Subcutaneous abdominal adipose tissue (tissue), 5 donors: ENCODE results near the gene CD300LF.

ENCODE experiments used
- H3K27ac ChIP-seq: one replicate; pipeline ENCODE4 v1.7.0; 2013; ENCODE audit warnings: low read depth, mild to moderate bottlenecking, inconsistent platforms, low read length, moderate library complexity
- H3K27me3 ChIP-seq, 5 donors: one replicate each; pipeline ENCODE4 v1.7.0; 2013; ENCODE audit warnings: low read length in 5 of 5, inconsistent platforms in 1 of 5; ENCODE audit not compliant: control insufficient read depth in 5 of 5, insufficient read depth in 4 of 5
- H3K36me3 ChIP-seq, 5 donors: one replicate each; pipeline ENCODE4 v1.7.0; 2013; ENCODE audit warnings: low read length in 5 of 5; ENCODE audit not compliant: control insufficient read depth in 5 of 5, insufficient read depth in 5 of 5
- H3K4me1 ChIP-seq, 5 donors: one replicate each; pipeline ENCODE4 v1.7.0; 2013; ENCODE audit warnings: low read length in 5 of 5, mild to moderate bottlenecking in 3 of 5, moderate library complexity in 1 of 5; ENCODE audit not compliant: control insufficient read depth in 5 of 5, insufficient read depth in 5 of 5
- H3K4me3 ChIP-seq, 5 donors: one replicate each; pipeline ENCODE4 v1.7.0; 2013; ENCODE audit warnings: low read length in 5 of 5, low read depth in 1 of 5
- H3K9ac ChIP-seq, 5 donors: one replicate each; pipeline ENCODE4 v1.7.0; 2013; ENCODE audit warnings: low read length in 5 of 5, mild to moderate bottlenecking in 4 of 5, moderate library complexity in 3 of 5
- H3K9me3 ChIP-seq, 5 donors: one replicate each; pipeline ENCODE4 v1.7.0; 2013; ENCODE audit warnings: low read length in 5 of 5; ENCODE audit not compliant: control insufficient read depth in 5 of 5
- donor health status: healthy.
- donor health status: healthy.
- donor health status: healthy.
- donor health status: healthy.
- donor health status: healthy.

The CD300LF gene

GRCh38 chr17:74680941-74681340 is 31.8 kb downstream of the CD300LF start:
- H3K4me1 ChIP-seq, result peaks cover 0 to 20% (median 7%) of the 10 kb centered on the region in 5 donors
- H3K36me3 ChIP-seq, result no peaks in the 10 kb centered on the region
- peaks cover 0 to 7% (median 5%) of the 10 kb centered on the region in 5 donors for H3K27me3 ChIP-seq
- no peak overlapping the region for H3K9ac ChIP-seq
- H3K9me3 ChIP-seq, result no peaks in the 10 kb centered on the region
- H3K4me3 ChIP-seq, result no peak overlapping the region
- H3K27ac ChIP-seq, result no peak overlapping the region

GRCh38 chr17:74680213-74680612 is 32.5 kb downstream of the CD300LF start:
- Histone ChIP-seq H3K36me3 (no peaks in the 10 kb centered on the region), H3K4me3 (no peak overlapping the region), H3K9me3 (no peaks in the 10 kb centered on the region), H3K9ac (no peak overlapping the region), H3K27ac (no peak overlapping the region), H3K27me3 (peaks cover 0 to 9% (median 5%) of the 10 kb centered on the region in 5 donors), H3K4me1 (peaks cover 0 to 20% (median 7%) of the 10 kb centered on the region in 5 donors)

- Histone ChIP-seq H3K9me3 (no peaks in the 10 kb centered on the region), H3K27ac (no peak overlapping the region)
Observed at GRCh38 chr17:74679374-74679773, 33.3 kb downstream of the CD300LF start.

GRCh38 chr17:74678541-74678940 is 34.2 kb downstream of the CD300LF start:
- Histone ChIP-seq H3K9me3 (no peaks in the 10 kb centered on the region), H3K4me1 (peaks cover 0 to 20% (median 7%) of the 10 kb centered on the region in 5 donors)

More at GRCh38 chr17:74679374-74679773, 33.3 kb downstream of the CD300LF start:
- no peak overlapping the region for H3K9ac ChIP-seq
- H3K36me3 ChIP-seq, result no peaks in the 10 kb centered on the region
- H3K4me1 ChIP-seq, result peaks cover 0 to 20% (median 7%) of the 10 kb centered on the region in 5 donors
- H3K4me3 ChIP-seq, result no peak overlapping the region
- H3K27me3 ChIP-seq, result peaks cover 0 to 9% (median 5%) of the 10 kb centered on the region in 5 donors

GRCh38 chr17:74677558-74678466 is 34.9 kb downstream of the CD300LF start:
- Histone ChIP-seq H3K36me3 (no peaks in the 10 kb centered on the region), H3K27me3 (peaks cover 0 to 5% (median 3%) of the 10 kb centered on the region in 5 donors), H3K4me3 (no peak overlapping the region), H3K9me3 (no peaks in the 10 kb centered on the region), H3K4me1 (peaks cover 0 to 20% (median 7%) of the 10 kb centered on the region in 5 donors), H3K9ac (no peak overlapping the region), H3K27ac (peak overlapping the region; percentile 3)

More at GRCh38 chr17:74678541-74678940, 34.2 kb downstream of the CD300LF start:
- no peak overlapping the region for H3K27ac ChIP-seq
- no peak overlapping the region for H3K4me3 ChIP-seq
- no peaks in the 10 kb centered on the region for H3K36me3 ChIP-seq
- no peak overlapping the region for H3K9ac ChIP-seq
- H3K27me3 ChIP-seq, result peaks cover 0 to 7% (median 5%) of the 10 kb centered on the region in 5 donors

GRCh38 chr17:74671031-74671771 is 41.5 kb downstream of the CD300LF start:
- H3K27me3 ChIP-seq, result peaks cover 0 to 3% (median 2%) of the 10 kb centered on the region in 5 donors
- H3K4me1 ChIP-seq, result no peaks in the 10 kb centered on the region
- H3K9ac ChIP-seq, result no peak overlapping the region
- H3K9me3 ChIP-seq, result peaks cover 0 to 8% (median 0%) of the 10 kb centered on the region in 5 donors
- no peak overlapping the region for H3K4me3 ChIP-seq
- no peak overlapping the region for H3K27ac ChIP-seq
- no peaks in the 10 kb centered on the region for H3K36me3 ChIP-seq

- no peak overlapping the region for H3K27ac ChIP-seq
- no peak overlapping the region for H3K4me3 ChIP-seq
- peaks cover 0 to 2% (median 0%) of the 10 kb centered on the region in 5 donors for H3K27me3 ChIP-seq
- no peaks in the 10 kb centered on the region for H3K36me3 ChIP-seq
- no peak overlapping the region for H3K9ac ChIP-seq
- H3K4me1 ChIP-seq, result no peaks in the 10 kb centered on the region
- peaks cover 0 to 8% (median 0%) of the 10 kb centered on the region in 5 donors for H3K9me3 ChIP-seq
Observed at GRCh38 chr17:74670329-74670728, 42.4 kb downstream of the CD300LF start.

GRCh38 chr17:74663561-74663960 is 49.2 kb downstream of the CD300LF start:
- Histone ChIP-seq H3K4me1 (no peaks in the 10 kb centered on the region), H3K27me3 (peaks cover 3 to 10% (median 9%) of the 10 kb centered on the region in 5 donors), H3K9ac (no peak overlapping the region), H3K4me3 (no peak overlapping the region), H3K36me3 (no peaks in the 10 kb centered on the region), H3K9me3 (no peaks in the 10 kb centered on the region), H3K27ac (no peak overlapping the region)

GRCh38 chr17:74659889-74660288 is 52.8 kb downstream of the CD300LF start:
- Histone ChIP-seq H3K27me3 (peaks cover 7 to 18% (median 13%) of the 10 kb centered on the region in 5 donors), H3K9me3 (no peaks in the 10 kb centered on the region), H3K4me1 (peaks cover 0 to 2% (median 0%) of the 10 kb centered on the region in 5 donors), H3K27ac (no peak overlapping the region), H3K36me3 (no peaks in the 10 kb centered on the region), H3K9ac (no peak overlapping the region), H3K4me3 (no peak overlapping the region)
